HepG2 (cell line): ENCODE data around the gene FAH. TPM values are rescaled to one million over a fixed set of nuclear protein-coding genes. Genes with fewer than 3 reads are reported as not detected.

Experiments
- ATAC-seq: fragments of 200-7000 bp; cut with Tn5 transposase; 3 replicates; pipeline ENCODE4 v1.9.1; 2020; ENCODE audit warnings: mild to moderate bottlenecking, moderate library complexity
- BruUV-seq: library from RNA; stranded (reverse); fragments of 400-500 nt; replicated peaks from 2 replicates; lab custom pipeline; 2021; lab: Mats Ljungman, UMichigan
- CTCF ChIA-PET: fragments of 300-600 bp; formaldehyde crosslinking; extraction: SDS; loops from one replicate; lab custom pipeline; 2021; ENCODE audit warnings: low total read pairs, inconsistent platforms, low intra/inter-chr PET ratio; lab: Yijun Ruan, JAX
- POLR2A ChIA-PET: fragments of 350-600 bp; sonication (Branson Sonifier 250); formaldehyde crosslinking; loops from one replicate; lab custom pipeline; 2020; ENCODE audit warnings: antibody characterized with exemption, inconsistent platforms; lab: Yijun Ruan, JAX
- DNase-seq: peaks from one replicate; pipeline ENCODE4 v3.0.0-alpha.2; 2015; ENCODE audit warnings: low spot score
- FAIRE-seq: peaks from 3 replicates; lab custom pipeline; 2011; peaks lifted over from hg19 to GRCh38; lab: Jason Lieb, UNC
- H2AFZ ChIP-seq: one replicate; pipeline ENCODE4 v1.6.1; 2011; ENCODE audit warnings: low read length, inconsistent platforms
- H3K27ac ChIP-seq: fragments of 300-600 bp; 3 replicates; pipeline ENCODE4 v1.8.0; 2011; ENCODE audit warnings: mixed run types, mild to moderate bottlenecking, mixed read lengths, low read length, inconsistent platforms; ENCODE audit not compliant: insufficient read depth; ENCODE audit errors: extremely low read length
- H3K27me3 ChIP-seq, 2 experiments: fragments of 200-600 bp in 1 of 2; 2 replicates in 1 of 2; 3 replicates in 1 of 2; pipeline versions ENCODE4 v1.6.0 to v1.8.0; 2011; ENCODE audit warnings: low read length in 2 of 2, mild to moderate bottlenecking in 2 of 2, moderate library complexity in 2 of 2, inconsistent platforms in 1 of 2; ENCODE audit not compliant: insufficient read depth in 2 of 2, control insufficient read depth in 1 of 2
- H3K36me3 ChIP-seq, 2 experiments: fragments of 200-600 bp in 1 of 2; replicated peaks in 1 of 2; 2 replicates in 1 of 2; 3 replicates in 1 of 2; pipeline versions ENCODE4 v1.5.1 to v1.8.0; 2011; ENCODE audit warnings: low read length in 2 of 2, inconsistent platforms in 1 of 2; ENCODE audit not compliant: insufficient read depth in 2 of 2, control insufficient read depth in 1 of 2
- H3K4me1 ChIP-seq: 2 replicates; pipeline ENCODE4 v1.5.1; 2012; ENCODE audit warnings: low read length, inconsistent platforms; ENCODE audit not compliant: insufficient read depth
- H3K4me2 ChIP-seq: 2 replicates; pipeline ENCODE4 v1.6.0; 2011; ENCODE audit warnings: low read depth, low read length, inconsistent platforms
- H3K4me3 ChIP-seq, 3 experiments: fragments of 200-600 bp in 1 of 3; sonication (generic), shearing (Covaris generic) in 1 of 3; replicated peaks in 1 of 3; 2 replicates each; pipeline ENCODE4 v1.5.1; 2011 to 2016; ENCODE audit warnings: low read length in 3 of 3, inconsistent platforms in 2 of 3, low read depth in 2 of 3, mild to moderate bottlenecking in 2 of 3, control low read depth in 1 of 3, mixed read lengths in 1 of 3; ENCODE audit not compliant: insufficient read depth in 1 of 3
- H3K79me2 ChIP-seq: one replicate; pipeline ENCODE4 v1.6.1; 2011; ENCODE audit warnings: low read length, inconsistent platforms; ENCODE audit not compliant: insufficient read depth
- H3K9ac ChIP-seq: 2 replicates; pipeline ENCODE4 v1.6.0; 2011; ENCODE audit warnings: mild to moderate bottlenecking, low read depth, low read length, inconsistent platforms; ENCODE audit not compliant: insufficient read depth
- H3K9me3 ChIP-seq: 2 replicates; pipeline ENCODE4 v1.5.1; 2012; ENCODE audit warnings: mild to moderate bottlenecking, low read length
- H4K20me1 ChIP-seq: 2 replicates; pipeline ENCODE4 v1.6.0; 2011; ENCODE audit warnings: inconsistent platforms, mild to moderate bottlenecking, low read length, moderate library complexity; ENCODE audit not compliant: insufficient read depth
- CENPT ChIP-seq: sonication (generic); formaldehyde crosslinking; IDR thresholded peaks from 2 replicates; pipeline ENCODE4 v1.8.0; 2022; ENCODE audit warnings: low read depth, mild to moderate bottlenecking, moderate library complexity, missing genetic modification reagents
- CHD2 ChIP-seq: IDR thresholded peaks from 2 replicates; pipeline ENCODE4 v1.6.1; 2011; ENCODE audit warnings: low read depth, low read length, improper control_type of control experiment
- EED ChIP-seq: sonication (generic); formaldehyde crosslinking; IDR thresholded peaks from 2 replicates; pipeline ENCODE4 v1.5.0; 2020; ENCODE audit warnings: mild to moderate bottlenecking, missing genetic modification reagents
- FOXA1 ChIP-seq, 2 experiments: fragments of 450-650 bp in 1 of 2; sonication (generic) in 1 of 2; formaldehyde crosslinking in 1 of 2; IDR thresholded peaks; 2 replicates each; pipeline versions ENCODE4 v1.4.0 to v1.6.1; 2016 to 2020; ENCODE audit warnings: missing genetic modification reagents in 1 of 2
- HOXA7 ChIP-seq: sonication (generic); formaldehyde crosslinking; IDR thresholded peaks from 2 replicates; pipeline ENCODE4 v1.8.1; 2022; ENCODE audit warnings: mild to moderate bottlenecking, missing genetic modification reagents, moderate library complexity
- IKZF5 ChIP-seq: IDR thresholded peaks from 2 replicates; pipeline ENCODE4 v1.6.1; 2018; ENCODE audit warnings: missing genetic modification reagents, mild to moderate bottlenecking, missing compliant biosample characterization
- ISL2 ChIP-seq: sonication (generic); formaldehyde crosslinking; IDR thresholded peaks from 2 replicates; pipeline ENCODE4 v1.5.0; 2020; ENCODE audit warnings: missing genetic modification reagents
- MTA3 ChIP-seq: sonication (generic); formaldehyde crosslinking; IDR thresholded peaks from 2 replicates; pipeline ENCODE4 v1.4.0; 2020; ENCODE audit warnings: missing genetic modification reagents
- RXRB ChIP-seq: IDR thresholded peaks from 2 replicates; pipeline ENCODE4 v1.6.1; 2016; ENCODE audit warnings: borderline replicate concordance, missing genetic modification reagents, missing compliant biosample characterization
- SIN3A ChIP-seq: IDR thresholded peaks from 2 replicates; pipeline ENCODE4 v1.6.1; 2011; ENCODE audit warnings: low read depth, mild to moderate bottlenecking, control low read depth, low read length, borderline replicate concordance
- TBX2 ChIP-seq: sonication (generic); formaldehyde crosslinking; IDR thresholded peaks from 2 replicates; pipeline ENCODE4 v1.5.0; 2020; ENCODE audit warnings: missing genetic modification reagents, mild to moderate bottlenecking, borderline replicate concordance
- XRCC5 ChIP-seq: fragments of 200-400 bp; formaldehyde crosslinking; optimal IDR thresholded peaks from 2 replicates; pipeline ENCODE3; 2017; ENCODE audit warnings: mild to moderate bottlenecking, low read length
- ZNF138 ChIP-seq: sonication (generic); formaldehyde crosslinking; IDR thresholded peaks from 2 replicates; pipeline ENCODE4 v1.5.0; 2020; ENCODE audit warnings: mild to moderate bottlenecking, low read depth, missing genetic modification reagents
- ZNF17 ChIP-seq: sonication (generic); formaldehyde crosslinking; IDR thresholded peaks from 2 replicates; pipeline ENCODE4 v1.5.0; 2020; ENCODE audit warnings: mild to moderate bottlenecking, missing genetic modification reagents
- ZNF362 ChIP-seq: sonication (generic); formaldehyde crosslinking; IDR thresholded peaks from 2 replicates; pipeline ENCODE4 v1.4.0; 2020; ENCODE audit warnings: missing genetic modification reagents, mild to moderate bottlenecking, borderline replicate concordance
- ZNF460 ChIP-seq: sonication (generic); formaldehyde crosslinking; IDR thresholded peaks from 2 replicates; pipeline ENCODE4 v1.5.1; 2020; ENCODE audit warnings: missing genetic modification reagents, mild to moderate bottlenecking, borderline replicate concordance
- ZNF557 ChIP-seq: sonication (generic); formaldehyde crosslinking; IDR thresholded peaks from 2 replicates; pipeline ENCODE4 v1.4.0; 2020; ENCODE audit warnings: missing genetic modification reagents
- ZNF572 ChIP-seq: sonication (generic); formaldehyde crosslinking; IDR thresholded peaks from 2 replicates; pipeline ENCODE4 v1.5.1; 2020; ENCODE audit warnings: mild to moderate bottlenecking, missing genetic modification reagents
- ZNF616 ChIP-seq: sonication (generic); formaldehyde crosslinking; IDR thresholded peaks from 2 replicates; pipeline ENCODE4 v1.5.0; 2020; ENCODE audit warnings: low read depth, mild to moderate bottlenecking, missing genetic modification reagents
- ZNF841 ChIP-seq: sonication (generic); formaldehyde crosslinking; IDR thresholded peaks from 2 replicates; pipeline ENCODE4 v1.8.1; 2023; ENCODE audit warnings: missing genetic modification reagents, borderline replicate concordance
- ZXDC ChIP-seq: sonication (generic); formaldehyde crosslinking; IDR thresholded peaks from 2 replicates; pipeline ENCODE4 v1.5.0; 2020; ENCODE audit warnings: mild to moderate bottlenecking, missing genetic modification reagents
- WGBS: methylation state at CpG from one replicate; pipeline ENCODE4 v1.1.6; 2017; ENCODE audit warnings: low lambda C conversion rate; 5-methylcytosine and 5-hydroxymethylcytosine counted together
- in situ Hi-C: cut with HindIII; loops from 2 replicates; pipeline ENCODE4 v1.10.0; 2017; ENCODE audit warnings: low pct_unique_long_range_greater_than_20kb; ENCODE audit not compliant: extremely low pct_ligation_motif_present
- intact Hi-C: fragments of 100-400 bp; cut with micrococcal nuclease; formaldehyde crosslinking; loops from one replicate; pipeline ENCODE4 v1.10.0; 2022; ENCODE audit not compliant: unreplicated experiment
- polyA plus RNA-seq, 8 experiments: library from polyadenylated mRNA; depleted of rRNA in 3 of 8; stranded (reverse) in 7 of 8; unstranded in 1 of 8; fragments of >200 nt; fragmentation: Illumina TruSeq in 4 of 8; extraction: Trizol in 4 of 8; gene quantifications; 2 replicates each; pipeline versions ENCODE4 v1.2.1 to v1.2.3, GENCODE V29; 2011 to 2016; ENCODE audit warnings: low read depth in 4 of 8, missing spikeins in 1 of 8, mixed read lengths in 1 of 8; ENCODE audit not compliant: insufficient read depth in 1 of 8
- total RNA-seq, 5 experiments: library from RNA; depleted of rRNA; stranded (reverse); fragments of >200 nt; fragmentation: Illumina TruSeq; extraction: Trizol; gene quantifications; 2 replicates each; pipeline ENCODE4 v1.2.3, GENCODE V29; 2016; ENCODE audit warnings: low read depth in 1 of 5

The FAH gene
- total and polyA plus RNA-seq, 2 of the 13 experiments (the other 11 are each of a cell fraction or from before 2014, with no cell fraction given) = 36.6 to 75.0 TPM

- DNase-seq = no peak
- POLR2A ChIA-PET = interaction anchor here (1.2 to 3.5 kb wide), 5 partner anchors 8 to 102 kb away, joined by 4 to 28 read pairs (median 8); partner anchors contain the start of genes FAH and ZFAND6
- H3K9ac ChIP-seq = no peak overlapping the region; the same call in 1 of the 2 replicates
- intact Hi-C loops (no loop called here), in situ Hi-C loops (loop anchor here (25.0 kb wide), 1 partner anchor 274 kb away; the partner anchor contains the start of gene MTHFS)
- H3K36me3 ChIP-seq = peaks cover 13 to 24% of the 10 kb centered on the region in 2 experiments
- FAIRE-seq = no peak
- H3K27ac ChIP-seq = peak overlapping the region; percentile 77
- peaks cover 72% of the 10 kb centered on the region for H3K4me1 ChIP-seq
- no TSS peak for BruUV-seq
- H3K4me2 ChIP-seq = peak overlapping the region; percentile 31
- no peaks in the 10 kb centered on the region for H3K79me2 ChIP-seq
- no peaks in the 10 kb centered on the region for H3K27me3 ChIP-seq
- 74% methylated on average over 6 of the region's 6 CpGs for WGBS
- no peaks in the 10 kb centered on the region for H3K9me3 ChIP-seq
- H4K20me1 ChIP-seq = no peaks in the 10 kb centered on the region
- H2AFZ ChIP-seq = no peak overlapping the region
- ATAC-seq = peak; percentile 28
- H3K4me3 ChIP-seq = peak overlapping the region in 1 of 3 experiments; percentile 15; a peak in 2 of 6 replicates
- CTCF ChIA-PET = no interaction called here
- no peak for TF ChIP-seq XRCC5
- no peak for TF ChIP-seq RXRB (CRISPR knock-in tag)
- no peak for TF ChIP-seq CENPT (CRISPR knock-in tag)
- no peak for TF ChIP-seq HOXA7 (CRISPR knock-in tag)
- no peak for TF ChIP-seq ZNF362 (CRISPR knock-in tag)
- TF ChIP-seq ZXDC (CRISPR knock-in tag) = no peak
- peak; percentile 49; the same call in 1 of the 2 replicates for TF ChIP-seq TBX2
- TF ChIP-seq SIN3A = no peak
- no peak for TF ChIP-seq ZNF572 (CRISPR knock-in tag)
- TF ChIP-seq MTA3 = no peak
- TF ChIP-seq CHD2 = no peak
- no peak for TF ChIP-seq ZNF460 (CRISPR knock-in tag)
- no peak for TF ChIP-seq ZNF616
- no peak for TF ChIP-seq FOXA1 (IDR thresholded peaks at IDR 0.05)
- 0 out of 2 replicates have a peak, but pooled peaks have one; percentile 19 for TF ChIP-seq FOXA1 (CRISPR knock-in tag; IDR thresholded peaks at IDR 0.05)
- no peak for TF ChIP-seq IKZF5 (CRISPR knock-in tag)
- TF ChIP-seq ZNF138 (CRISPR knock-in tag) = no peak
- no peak for TF ChIP-seq ISL2 (CRISPR knock-in tag)
- TF ChIP-seq ZNF841 (CRISPR knock-in tag) = no peak
- no peak for TF ChIP-seq ZNF557
- TF ChIP-seq ZNF17 = no peak
- TF ChIP-seq EED = no peak
Observed at GRCh38 chr15:80161468-80162016, 8.7 kb downstream of the FAH start.
